Measurements from ENCODE around the gene METAP2. TPM values are rescaled to one million over a fixed set of nuclear protein-coding genes. Genes with fewer than 3 reads are reported as not detected.

Gene METAP2
- total RNA-seq, 2 donors from 2014 or later, result 38.2 to 55.0 TPM

- no peak for ATAC-seq
- 68 to 75% methylated on average over 4 of the region's 4 CpGs for WGBS, 2 donors
- no peaks in the 10 kb centered on the region for H3K4me1 ChIP-seq
- no peak overlapping the region for H3K27ac ChIP-seq
- no peak for TF ChIP-seq CTCF (IDR thresholded peaks at IDR 0.05)
- TF ChIP-seq POLR2A (IDR thresholded peaks at IDR 0.05), result no peak
- H3K9me3 ChIP-seq, result no peaks in the 10 kb centered on the region
- intact Hi-C loops (cut with DNase I), result no loop called here
- H3K36me3 ChIP-seq (replicated peaks in 1 of 2; ENCODE audit: insufficient read depth in 1 of 2, low read depth in 2 of 2), result peaks cover 0 to 2% of the 10 kb centered on the region in 2 donors
- H3K27me3 ChIP-seq, result no peaks in the 10 kb centered on the region
- DNase-seq, result no peak
- no peak overlapping the region for H3K4me3 ChIP-seq
Measured at GRCh38 chr12:95528431-95528830, 54.5 kb downstream of the METAP2 start.

DNA sequence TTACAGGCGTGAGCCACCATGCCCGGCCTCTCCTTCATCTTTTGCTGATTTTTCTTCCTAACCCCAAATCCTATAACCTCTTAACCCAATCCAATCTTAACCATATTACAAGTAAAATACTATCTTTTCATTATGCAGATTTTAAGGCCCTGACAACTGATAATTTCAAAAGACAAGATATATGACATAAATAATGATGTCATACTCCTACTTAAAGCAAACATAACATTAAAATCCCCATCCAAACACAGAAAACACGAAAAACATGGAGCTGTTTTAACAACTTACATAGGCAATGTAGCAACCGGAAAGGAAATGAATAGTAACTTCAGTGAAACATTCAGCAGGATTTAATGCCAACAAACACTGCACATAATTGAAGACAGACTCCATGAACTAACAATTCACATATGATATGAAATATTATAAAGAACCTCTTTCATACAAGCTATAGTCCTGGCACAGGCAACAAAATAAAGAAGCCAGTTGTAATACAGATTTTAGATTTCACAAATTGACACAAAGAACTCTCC lies 55.8 kb downstream of the METAP2 start:
- 89 to 93% methylated on average over 4 of the region's 4 CpGs for WGBS, 2 donors
- Histone ChIP-seq H3K9me3 (no peaks in the 10 kb centered on the region), H3K27ac (no peak overlapping the region), H3K27me3 (no peaks in the 10 kb centered on the region), H3K36me3 (replicated peaks in 1 of 2; ENCODE audit: insufficient read depth in 1 of 2, low read depth in 2 of 2) (peaks cover 0 to 2% of the 10 kb centered on the region in 2 donors), H3K4me3 (no peak overlapping the region), H3K4me1 (no peaks in the 10 kb centered on the region)
- DNase-seq (no peak), ATAC-seq (no peak)
- no peak for TF ChIP-seq POLR2A (IDR thresholded peaks at IDR 0.05)
- TF ChIP-seq CTCF (IDR thresholded peaks at IDR 0.05), result no peak
- intact Hi-C loops (cut with DNase I), result loop anchor here (10.0 kb wide), 2 partner anchors 195 to 415 kb away; no protein-coding TSS in a partner anchor

DNA sequence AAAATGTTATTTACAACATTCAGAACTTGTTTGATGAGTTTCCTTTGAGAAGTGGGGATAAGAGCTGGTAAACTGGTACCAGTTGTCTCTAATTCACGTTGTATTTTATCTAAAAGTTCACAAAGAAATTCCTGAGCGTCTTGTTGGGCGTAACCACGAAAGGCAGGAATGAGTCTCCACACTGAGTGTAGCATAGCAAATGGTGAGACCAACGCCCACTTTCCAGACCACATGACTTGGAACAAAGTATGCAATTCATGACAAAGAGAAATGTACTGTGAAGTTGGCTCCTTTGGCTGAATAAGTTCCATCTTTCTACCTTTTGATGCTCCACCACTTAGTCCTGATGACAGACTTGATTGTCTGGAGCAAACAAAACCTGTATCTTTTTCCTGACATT lies 58.9 kb downstream of the METAP2 start:
- ATAC-seq (no peak), DNase-seq (no peak)
- Histone ChIP-seq H3K27ac (no peak overlapping the region), H3K4me1 (no peaks in the 10 kb centered on the region), H3K27me3 (no peaks in the 10 kb centered on the region), H3K36me3 (replicated peaks in 1 of 2; ENCODE audit: insufficient read depth in 1 of 2, low read depth in 2 of 2) (peaks cover 0 to 2% of the 10 kb centered on the region in 2 donors), H3K9me3 (no peaks in the 10 kb centered on the region), H3K4me3 (no peak overlapping the region)
- WGBS, 2 donors, result 57 to 69% methylated on average over 5 of the region's 5 CpGs
- intact Hi-C loops (cut with DNase I), result loop anchor here (10.0 kb wide), 2 partner anchors 198 to 418 kb away; no protein-coding TSS in a partner anchor
- TF ChIP-seq POLR2A (IDR thresholded peaks at IDR 0.05), result no peak
- TF ChIP-seq CTCF (IDR thresholded peaks at IDR 0.05), result no peak

DNA sequence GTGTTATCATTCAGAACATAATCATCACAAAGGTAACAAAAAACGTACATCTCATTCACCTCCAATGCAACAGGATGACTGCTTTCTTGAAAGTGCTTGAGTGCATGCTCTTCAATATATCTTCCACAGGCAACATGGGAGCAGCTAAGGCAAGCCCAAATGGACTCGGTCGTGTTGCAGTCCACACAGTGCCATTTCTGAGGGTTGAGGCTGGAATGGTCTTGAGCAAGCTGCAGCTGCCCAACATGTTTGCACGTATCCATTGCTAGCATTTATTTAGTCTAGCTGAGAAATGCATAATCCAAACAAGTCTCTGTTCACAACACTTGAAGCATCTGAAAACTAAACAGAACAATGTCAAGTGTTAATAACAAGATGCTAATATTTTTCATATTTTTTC lies 60.0 kb downstream of the METAP2 start:
- H3K36me3 ChIP-seq (replicated peaks in 1 of 2; ENCODE audit: insufficient read depth in 1 of 2, low read depth in 2 of 2), result peaks cover 0 to 2% of the 10 kb centered on the region in 2 donors
- ATAC-seq (no peak), DNase-seq (no peak)
- no peak overlapping the region for H3K27ac ChIP-seq
- H3K9me3 ChIP-seq, result no peaks in the 10 kb centered on the region
- H3K27me3 ChIP-seq, result no peaks in the 10 kb centered on the region
- H3K4me3 ChIP-seq, result no peak overlapping the region
- H3K4me1 ChIP-seq, result no peaks in the 10 kb centered on the region
- intact Hi-C loops (cut with DNase I), result loop anchor here (10.0 kb wide), 2 partner anchors 199 to 419 kb away; no protein-coding TSS in a partner anchor
- TF ChIP-seq CTCF (IDR thresholded peaks at IDR 0.05) (no peak), POLR2A (IDR thresholded peaks at IDR 0.05) (no peak)
- 69 to 70% methylated on average over 4 of the region's 4 CpGs for WGBS, 2 donors

- Histone ChIP-seq H3K36me3 (replicated peaks in 1 of 2; ENCODE audit: insufficient read depth in 1 of 2, low read depth in 2 of 2) (no peaks in the 10 kb centered on the region), H3K27ac (no peak overlapping the region), H3K4me3 (no peak overlapping the region), H3K4me1 (no peaks in the 10 kb centered on the region), H3K27me3 (no peaks in the 10 kb centered on the region), H3K9me3 (no peaks in the 10 kb centered on the region)
- DNase-seq (no peak), ATAC-seq (no peak)
- WGBS, 2 donors, result 62 to 73% methylated on average over 4 of the region's 4 CpGs
- TF ChIP-seq POLR2A (IDR thresholded peaks at IDR 0.05) (no peak), CTCF (IDR thresholded peaks at IDR 0.05) (no peak)
- intact Hi-C loops (cut with DNase I), result loop anchor here (10.0 kb wide), 2 partner anchors 203 to 423 kb away; no protein-coding TSS in a partner anchor
Measured at GRCh38 chr12:95538006-95538405, 64.1 kb downstream of the METAP2 start.
